Mesenchymal stem cell (in vitro differentiated cells and primary cell): ENCODE measurements around the gene KRTAP10-10.

Source experiments
- DNase-seq: peaks from one replicate; pipeline ENCODE4 v3.0.0-alpha.2; 2013
- H2AFZ ChIP-seq: one replicate; pipeline ENCODE4 v1.6.1; 2013; ENCODE audit warnings: low read depth, mild to moderate bottlenecking, control low read depth, inconsistent platforms, low read length, moderate library complexity
- H2AK5ac ChIP-seq: 2 replicates; pipeline ENCODE4 v1.6.1; 2013; ENCODE audit warnings: low read length, moderate library complexity, mild to moderate bottlenecking, inconsistent platforms; ENCODE audit not compliant: severe bottlenecking
- H2BK120ac ChIP-seq: one replicate; pipeline ENCODE4 v1.6.1; 2013; ENCODE audit warnings: low read depth, mild to moderate bottlenecking, inconsistent platforms, low read length, moderate library complexity
- H2BK12ac ChIP-seq, 2 experiments: one replicate each; pipeline ENCODE4 v1.6.1; 2013; ENCODE audit warnings: inconsistent platforms in 2 of 2, low read length in 2 of 2, mild to moderate bottlenecking in 2 of 2, moderate library complexity in 2 of 2, control low read depth in 1 of 2
- H2BK15ac ChIP-seq: one replicate; pipeline ENCODE4 v1.6.1; 2013; ENCODE audit warnings: mild to moderate bottlenecking, low read depth, inconsistent platforms; ENCODE audit not compliant: poor library complexity, severe bottlenecking
- H2BK5ac ChIP-seq: 2 replicates; pipeline ENCODE4 v1.6.1; 2013; ENCODE audit warnings: low read depth, mild to moderate bottlenecking, low read length, control low read depth, inconsistent platforms; ENCODE audit not compliant: poor library complexity, severe bottlenecking
- H3K14ac ChIP-seq, 2 experiments: one replicate each; pipeline ENCODE4 v1.6.1; 2013; ENCODE audit warnings: inconsistent platforms in 2 of 2, low read length in 2 of 2, control low read depth in 1 of 2, mild to moderate bottlenecking in 1 of 2, moderate library complexity in 1 of 2
- H3K18ac ChIP-seq, 2 experiments: one replicate each; pipeline ENCODE4 v1.6.1; 2013; ENCODE audit warnings: inconsistent platforms in 2 of 2, low read length in 2 of 2, control low read depth in 1 of 2, low read depth in 1 of 2, mild to moderate bottlenecking in 1 of 2
- H3K23ac ChIP-seq, 2 experiments: one replicate each; pipeline ENCODE4 v1.6.1; 2013; ENCODE audit warnings: inconsistent platforms in 2 of 2, low read length in 2 of 2, mild to moderate bottlenecking in 2 of 2, moderate library complexity in 2 of 2, control low read depth in 1 of 2
- H3K27ac ChIP-seq: 2 replicates; pipeline ENCODE4 v1.5.1; 2013; ENCODE audit warnings: mild to moderate bottlenecking, moderate library complexity, low read length, control low read depth, inconsistent platforms; ENCODE audit not compliant: poor library complexity, severe bottlenecking
- H3K27me3 ChIP-seq, 2 experiments: 2 replicates each; pipeline versions ENCODE4 v1.6.1 to v1.7.0; 2013; ENCODE audit warnings: low read length in 2 of 2, mild to moderate bottlenecking in 2 of 2, moderate library complexity in 2 of 2, control low read depth in 1 of 2, inconsistent platforms in 1 of 2; ENCODE audit not compliant: control insufficient read depth in 1 of 2, insufficient read depth in 1 of 2
- H3K36me3 ChIP-seq, 2 experiments: 2 replicates each; pipeline versions ENCODE4 v1.6.1 to v1.7.0; 2013; ENCODE audit warnings: low read length in 2 of 2, control low read depth in 1 of 2, inconsistent platforms in 1 of 2, low read depth in 1 of 2, mild to moderate bottlenecking in 1 of 2; ENCODE audit not compliant: insufficient read depth in 2 of 2, control insufficient read depth in 1 of 2
- H3K4ac ChIP-seq, 2 experiments: one replicate each; pipeline ENCODE4 v1.6.1; 2013; ENCODE audit warnings: inconsistent platforms in 2 of 2, low read length in 2 of 2, mild to moderate bottlenecking in 2 of 2, moderate library complexity in 2 of 2, control low read depth in 1 of 2, low read depth in 1 of 2
- H3K4me1 ChIP-seq: 2 replicates; pipeline ENCODE4 v1.6.1; 2013; ENCODE audit warnings: low read depth, low read length, control low read depth; ENCODE audit not compliant: control insufficient read depth, insufficient read depth
- H3K4me2 ChIP-seq: 2 replicates; pipeline ENCODE4 v1.6.1; 2013; ENCODE audit warnings: low read length, mild to moderate bottlenecking, inconsistent platforms; ENCODE audit not compliant: poor library complexity, severe bottlenecking
- H3K4me3 ChIP-seq, 2 experiments: 2 replicates each; pipeline versions ENCODE4 v1.5.1 to v1.7.0; 2013; ENCODE audit warnings: low read length in 2 of 2, mild to moderate bottlenecking in 2 of 2, control low read depth in 1 of 2, low read depth in 1 of 2; ENCODE audit not compliant: insufficient read depth in 1 of 2
- H3K79me1 ChIP-seq: replicated peaks from 2 replicates; pipeline ENCODE4 v1.6.1; 2013; ENCODE audit warnings: mild to moderate bottlenecking, control low read depth, low read length, inconsistent platforms; ENCODE audit not compliant: poor library complexity, severe bottlenecking
- H3K9ac ChIP-seq: 2 replicates; pipeline ENCODE4 v1.7.0; 2013; ENCODE audit warnings: mild to moderate bottlenecking, low read length, moderate library complexity
- H3K9me3 ChIP-seq: 2 replicates; pipeline ENCODE4 v1.7.0; 2013; ENCODE audit warnings: mild to moderate bottlenecking, low read length; ENCODE audit not compliant: control insufficient read depth
- H4K8ac ChIP-seq: one replicate; pipeline ENCODE4 v1.6.1; 2013; ENCODE audit warnings: inconsistent platforms, mild to moderate bottlenecking, low read length, moderate library complexity
- H4K91ac ChIP-seq: one replicate; pipeline ENCODE4 v1.6.1; 2013; ENCODE audit warnings: mild to moderate bottlenecking, low read length, inconsistent platforms
- WGBS: methylation state at CpG from one replicate; pipeline ENCODE4 v1.1.7; 2013; ENCODE audit warnings: mixed read lengths; 5-methylcytosine and 5-hydroxymethylcytosine counted together

Gene KRTAP10-10

GRCh38 chr21:44617071-44617501 lies 20.1 kb upstream of the KRTAP10-10 start:
- Histone ChIP-seq H2AK5ac (no peak overlapping the region), H3K36me3 (no peaks in the 10 kb centered on the region), H3K4me3 (no peak overlapping the region), H4K8ac (no peak overlapping the region), H3K14ac (peak overlapping the region in 1 of 2 experiments; percentile 20), H3K27me3 (no peaks in the 10 kb centered on the region), H2BK5ac (no peak overlapping the region), H2BK15ac (no peak overlapping the region), H2AFZ (no peak overlapping the region), H3K9ac (no peak overlapping the region), H4K91ac (no peak overlapping the region), H3K18ac (no peak overlapping the region), H3K23ac (no peak overlapping the region), H3K4me1 (no peaks in the 10 kb centered on the region), H3K4ac (no peak overlapping the region), H2BK12ac (no peak overlapping the region), H3K9me3 (peaks cover 17% of the 10 kb centered on the region), H3K27ac (no peak overlapping the region), H3K4me2 (no peak overlapping the region), H3K79me1 (no peaks in the 10 kb centered on the region), H2BK120ac (no peak overlapping the region)
- 65% methylated on average over 8 of the region's 8 CpGs for WGBS
- DNase-seq, result no peak

- no peak overlapping the region for H2BK5ac ChIP-seq
- no peak overlapping the region for H3K14ac ChIP-seq
- H3K79me1 ChIP-seq, result no peaks in the 10 kb centered on the region
- H2BK15ac ChIP-seq, result no peak overlapping the region
- no peak overlapping the region for H2BK12ac ChIP-seq
- H3K4me3 ChIP-seq, result no peak overlapping the region
- H4K91ac ChIP-seq, result no peak overlapping the region
- H3K9ac ChIP-seq, result no peak overlapping the region
- no peak overlapping the region for H3K4ac ChIP-seq
- peaks cover 31% of the 10 kb centered on the region for H3K9me3 ChIP-seq
- no peaks in the 10 kb centered on the region for H3K27me3 ChIP-seq
- H3K4me2 ChIP-seq, result no peak overlapping the region
- H3K36me3 ChIP-seq, result no peaks in the 10 kb centered on the region
- H2AFZ ChIP-seq, result no peak overlapping the region
- DNase-seq, result no peak
- no peak overlapping the region for H2BK120ac ChIP-seq
- H2AK5ac ChIP-seq, result no peak overlapping the region
- no peak overlapping the region for H3K23ac ChIP-seq
- no peaks in the 10 kb centered on the region for H3K4me1 ChIP-seq
- no peak overlapping the region for H3K27ac ChIP-seq
- no peak overlapping the region for H3K18ac ChIP-seq
- no peak overlapping the region for H4K8ac ChIP-seq
- WGBS, result 69% methylated on average over 3 of the region's 4 CpGs
These were observed 18.7 kb upstream of the KRTAP10-10 start for GRCh38 chr21:44618504-44618903.

- Histone ChIP-seq H3K9ac (no peak overlapping the region), H3K4ac (no peak overlapping the region), H3K9me3 (peaks cover 35% of the 10 kb centered on the region), H2BK15ac (no peak overlapping the region), H3K27ac (no peak overlapping the region), H3K79me1 (no peaks in the 10 kb centered on the region), H3K27me3 (no peaks in the 10 kb centered on the region), H2BK120ac (no peak overlapping the region), H3K4me2 (no peak overlapping the region), H3K36me3 (no peaks in the 10 kb centered on the region), H3K23ac (no peak overlapping the region), H4K8ac (no peak overlapping the region), H2AFZ (no peak overlapping the region), H3K4me1 (no peaks in the 10 kb centered on the region), H3K4me3 (no peak overlapping the region), H4K91ac (no peak overlapping the region), H2AK5ac (no peak overlapping the region), H2BK5ac (no peak overlapping the region), H3K14ac (no peak overlapping the region), H3K18ac (no peak overlapping the region), H2BK12ac (no peak overlapping the region)
- 78% methylated on average over 1 of the region's 3 CpGs for WGBS
- no peak for DNase-seq
These were observed 18.2 kb upstream of the KRTAP10-10 start for GRCh38 chr21:44618909-44619308.

- Histone ChIP-seq H3K4ac (no peak overlapping the region), H3K9me3 (peaks cover 45% of the 10 kb centered on the region), H2AFZ (no peak overlapping the region), H4K91ac (no peak overlapping the region), H2BK15ac (no peak overlapping the region), H3K4me3 (no peak overlapping the region), H3K4me1 (no peaks in the 10 kb centered on the region), H4K8ac (no peak overlapping the region), H3K9ac (no peak overlapping the region), H3K14ac (no peak overlapping the region), H3K27ac (no peak overlapping the region), H3K27me3 (no peaks in the 10 kb centered on the region), H2BK12ac (no peak overlapping the region), H3K36me3 (no peaks in the 10 kb centered on the region), H3K79me1 (no peaks in the 10 kb centered on the region), H3K23ac (no peak overlapping the region), H2AK5ac (no peak overlapping the region), H2BK120ac (no peak overlapping the region), H3K4me2 (no peak overlapping the region), H3K18ac (no peak overlapping the region), H2BK5ac (no peak overlapping the region)
- WGBS, result 80% methylated on average over 6 of the region's 6 CpGs
- no peak for DNase-seq
These were observed 17.3 kb upstream of the KRTAP10-10 start for GRCh38 chr21:44619886-44620285.
